ENCODE data around the gene WDR1. TPM values are rescaled to one million over a fixed set of nuclear protein-coding genes. Genes with fewer than 3 reads are reported as not detected.

Gene WDR1
- total RNA-seq, 1 donor from 2014 or later: 161 TPM

DNA sequence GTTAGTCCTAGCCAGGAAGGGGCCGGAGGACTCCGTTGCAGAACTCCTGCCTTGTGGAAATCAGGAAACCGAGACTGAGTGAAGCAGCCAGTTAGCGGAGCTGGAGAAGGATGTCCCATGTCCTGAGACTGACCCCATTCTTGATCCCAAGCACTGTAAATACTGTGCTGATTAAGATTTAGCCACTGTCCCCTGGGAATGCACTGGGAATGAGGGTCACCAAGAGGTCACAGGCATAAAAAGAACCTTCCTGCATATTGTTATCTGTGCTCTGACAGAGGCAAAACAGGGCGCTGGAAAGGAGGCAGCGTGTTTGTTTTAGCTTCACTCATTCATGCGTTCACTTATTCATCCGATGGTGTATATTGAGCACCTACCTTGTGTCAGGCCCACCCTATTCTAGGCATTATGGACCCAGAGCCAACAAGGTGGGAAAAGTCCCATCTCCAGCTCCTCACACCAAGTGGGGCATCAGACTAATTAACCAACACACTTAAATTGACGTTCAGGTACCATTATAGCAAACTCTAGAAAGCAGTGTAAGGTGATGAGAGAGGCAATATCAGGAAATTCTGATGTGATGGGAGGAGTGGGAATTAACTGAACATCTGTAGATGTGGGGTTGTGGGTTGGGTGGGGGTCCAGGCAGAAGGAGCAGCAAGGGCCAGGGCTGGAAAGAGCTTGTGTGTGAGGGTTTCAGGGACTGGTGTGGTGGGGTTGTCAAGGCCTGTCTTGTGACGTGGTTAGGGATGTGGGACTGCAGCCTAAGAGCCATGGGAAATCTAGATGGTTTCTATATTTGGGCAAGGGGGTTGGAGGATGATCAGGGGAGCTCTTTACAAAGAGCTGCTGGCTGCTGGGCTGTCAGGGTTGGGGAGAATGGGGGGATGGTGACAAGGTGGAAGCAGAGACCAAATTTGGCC is 84.7 kb downstream of the WDR1 start:
- H3K4me1 Mint-ChIP-seq (ENCODE audit: low read depth, unreplicated experiment): peaks cover 23% of the 10 kb centered on the region
- peak overlapping the region; percentile 34 for H3K4me3 Mint-ChIP-seq (ENCODE audit: unreplicated experiment)
- no peaks in the 10 kb centered on the region for H3K36me3 Mint-ChIP-seq (ENCODE audit: unreplicated experiment)
- H3K9me3 Mint-ChIP-seq (ENCODE audit: unreplicated experiment): peaks cover 2% of the 10 kb centered on the region
- H3K27me3 Mint-ChIP-seq (ENCODE audit: unreplicated experiment): peaks cover 4% of the 10 kb centered on the region
- no peak for DNase-seq
- TF ChIP-seq, protein P1, sequence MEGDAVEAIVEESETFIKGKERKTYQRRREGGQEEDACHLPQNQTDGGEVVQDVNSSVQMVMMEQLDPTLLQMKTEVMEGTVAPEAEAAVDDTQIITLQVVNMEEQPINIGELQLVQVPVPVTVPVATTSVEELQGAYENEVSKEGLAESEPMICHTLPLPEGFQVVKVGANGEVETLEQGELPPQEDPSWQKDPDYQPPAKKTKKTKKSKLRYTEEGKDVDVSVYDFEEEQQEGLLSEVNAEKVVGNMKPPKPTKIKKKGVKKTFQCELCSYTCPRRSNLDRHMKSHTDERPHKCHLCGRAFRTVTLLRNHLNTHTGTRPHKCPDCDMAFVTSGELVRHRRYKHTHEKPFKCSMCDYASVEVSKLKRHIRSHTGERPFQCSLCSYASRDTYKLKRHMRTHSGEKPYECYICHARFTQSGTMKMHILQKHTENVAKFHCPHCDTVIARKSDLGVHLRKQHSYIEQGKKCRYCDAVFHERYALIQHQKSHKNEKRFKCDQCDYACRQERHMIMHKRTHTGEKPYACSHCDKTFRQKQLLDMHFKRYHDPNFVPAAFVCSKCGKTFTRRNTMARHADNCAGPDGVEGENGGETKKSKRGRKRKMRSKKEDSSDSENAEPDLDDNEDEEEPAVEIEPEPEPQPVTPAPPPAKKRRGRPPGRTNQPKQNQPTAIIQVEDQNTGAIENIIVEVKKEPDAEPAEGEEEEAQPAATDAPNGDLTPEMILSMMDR (IDR thresholded peaks at IDR 0.05; ENCODE audit: partially characterized antibody, unreplicated experiment): no peak
- no peak overlapping the region for H3K27ac Mint-ChIP-seq (ENCODE audit: unreplicated experiment)

GRCh38 chr4:10030972-10031667 is 85.5 kb downstream of the WDR1 start:
- DNase-seq: no peak
- H3K4me3 Mint-ChIP-seq (ENCODE audit: unreplicated experiment): peak overlapping the region; percentile 31

GRCh38 chr4:10029403-10029802 is 87.2 kb downstream of the WDR1 start:
- Mint-ChIP-seq H3K27me3 (ENCODE audit: unreplicated experiment) (peaks cover 4% of the 10 kb centered on the region), H3K27ac (ENCODE audit: unreplicated experiment) (no peak overlapping the region), H3K9me3 (ENCODE audit: unreplicated experiment) (no peaks in the 10 kb centered on the region), H3K4me3 (ENCODE audit: unreplicated experiment) (no peak overlapping the region), H3K36me3 (ENCODE audit: unreplicated experiment) (no peaks in the 10 kb centered on the region), H3K4me1 (ENCODE audit: low read depth, unreplicated experiment) (peaks cover 22% of the 10 kb centered on the region)
- no peak for DNase-seq
- TF ChIP-seq, protein P1 (IDR thresholded peaks at IDR 0.05; ENCODE audit: partially characterized antibody, unreplicated experiment): no peak

More at GRCh38 chr4:10030972-10031667, 85.5 kb downstream of the WDR1 start:
- Mint-ChIP-seq H3K27me3 (ENCODE audit: unreplicated experiment) (peaks cover 4% of the 10 kb centered on the region), H3K27ac (ENCODE audit: unreplicated experiment) (no peak overlapping the region), H3K4me1 (ENCODE audit: low read depth, unreplicated experiment) (peaks cover 23% of the 10 kb centered on the region), H3K9me3 (ENCODE audit: unreplicated experiment) (peaks cover 1% of the 10 kb centered on the region), H3K36me3 (ENCODE audit: unreplicated experiment) (no peaks in the 10 kb centered on the region)
- TF ChIP-seq, protein P1 (IDR thresholded peaks at IDR 0.05; ENCODE audit: partially characterized antibody, unreplicated experiment): no peak

GRCh38 chr4:10028910-10029309 is 87.7 kb downstream of the WDR1 start:
- no peak for DNase-seq
- Mint-ChIP-seq H3K9me3 (ENCODE audit: unreplicated experiment) (no peaks in the 10 kb centered on the region), H3K27ac (ENCODE audit: unreplicated experiment) (no peak overlapping the region), H3K4me3 (ENCODE audit: unreplicated experiment) (no peak overlapping the region), H3K27me3 (ENCODE audit: unreplicated experiment) (peaks cover 6% of the 10 kb centered on the region), H3K36me3 (ENCODE audit: unreplicated experiment) (no peaks in the 10 kb centered on the region), H3K4me1 (ENCODE audit: low read depth, unreplicated experiment) (peaks cover 21% of the 10 kb centered on the region)
- TF ChIP-seq, protein P1 (IDR thresholded peaks at IDR 0.05; ENCODE audit: partially characterized antibody, unreplicated experiment): no peak
